GM21360 (cell line): ENCODE data around the gene HTR4.

Experiments
- ATAC-seq: cut with Tn5 transposase; IDR thresholded peaks from one replicate; pipeline ENCODE4 v1.9.1; 2021; ENCODE audit warnings: mild to moderate bottlenecking, moderate library complexity; ENCODE audit not compliant: unreplicated experiment

The HTR4 gene

DNA sequence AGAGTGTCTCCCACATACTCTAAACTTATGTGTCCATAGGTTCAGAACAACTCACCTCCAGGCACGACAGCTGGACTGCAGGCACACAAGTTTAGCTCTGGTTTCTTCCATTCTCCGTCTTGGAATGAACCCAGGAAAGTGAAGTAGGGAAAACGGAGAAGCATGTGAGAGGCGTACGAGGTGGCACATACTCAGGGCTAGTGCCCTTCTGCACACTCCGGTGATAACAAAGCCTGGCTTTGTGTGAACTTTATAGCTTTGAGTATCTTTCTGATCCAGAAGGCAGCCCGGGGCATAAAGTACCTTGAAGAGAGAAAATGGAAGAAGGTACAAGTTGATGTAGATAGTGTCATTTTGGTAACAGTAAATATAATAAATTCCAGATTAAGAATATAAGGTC lies 11.1 kb upstream of the HTR4 start:
- ATAC-seq, result no peak

DNA sequence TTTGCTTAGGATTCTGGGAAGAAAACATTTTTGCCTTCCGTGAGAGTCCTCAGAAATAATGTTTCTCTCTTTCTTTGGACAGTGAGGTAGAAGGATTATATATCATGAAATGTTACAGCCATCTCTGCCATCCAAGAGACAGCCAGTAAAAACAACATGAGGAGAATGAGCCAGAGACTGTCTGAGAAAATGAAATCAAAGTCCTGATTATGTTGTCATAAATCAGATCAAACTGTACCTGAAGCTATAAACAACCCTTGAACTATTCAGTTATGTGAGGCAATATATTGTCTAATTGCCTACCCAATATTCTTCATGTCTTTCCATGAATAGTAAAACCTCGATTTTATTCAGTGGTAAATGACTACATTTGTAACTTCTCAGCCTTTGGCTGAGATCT lies 9.2 kb upstream of the HTR4 start:
- no peak for ATAC-seq

DNA sequence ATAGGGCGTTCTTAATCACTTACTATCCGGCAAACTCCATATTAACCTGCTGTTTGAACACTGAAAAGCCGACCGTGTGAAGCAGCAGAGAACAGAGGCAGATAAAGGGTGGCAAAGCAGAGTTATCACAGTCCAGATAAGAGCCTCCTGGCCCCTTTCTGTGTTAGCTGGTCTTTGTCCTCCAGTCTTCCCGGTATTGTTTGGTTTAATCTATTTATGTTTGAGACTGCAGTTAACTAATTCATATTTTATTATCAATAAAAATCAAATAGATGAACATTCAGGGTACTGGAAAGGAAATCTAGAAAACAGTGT lies 6.0 kb upstream of the HTR4 start:
- no peak for ATAC-seq

DNA sequence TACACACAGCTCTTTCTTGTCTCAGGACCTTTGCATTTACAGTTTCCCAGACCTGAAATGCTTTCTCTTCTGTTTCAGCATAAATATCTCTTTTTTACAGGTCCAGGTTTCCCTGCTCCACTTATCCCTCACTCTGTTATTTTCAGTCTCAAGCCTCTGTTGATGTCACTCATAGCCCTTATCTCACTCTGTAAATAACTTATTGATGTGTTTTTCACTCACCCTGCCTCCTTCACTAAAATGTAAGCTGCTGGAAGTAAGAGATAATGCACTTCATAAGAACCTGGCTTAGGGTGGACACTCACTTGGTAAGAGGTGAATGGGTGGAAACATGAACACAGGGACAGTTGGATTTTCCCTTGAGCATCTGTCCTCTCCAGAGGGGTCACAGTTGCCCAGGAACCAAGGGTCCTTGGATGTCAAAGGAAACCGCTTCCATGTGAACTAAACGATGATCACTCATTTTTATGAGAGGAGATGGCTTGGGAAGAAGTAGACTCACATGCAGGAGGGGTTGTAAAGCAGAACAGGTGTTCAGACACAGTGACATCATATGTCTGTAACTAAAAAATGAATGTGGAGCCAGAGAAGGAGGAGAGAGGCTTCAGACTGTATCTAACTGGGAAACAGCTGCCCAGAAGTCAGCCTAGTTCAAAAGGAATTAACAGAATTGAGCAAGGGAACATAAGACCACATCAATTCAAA lies 5.5 kb upstream of the HTR4 start:
- ATAC-seq, result no peak

DNA sequence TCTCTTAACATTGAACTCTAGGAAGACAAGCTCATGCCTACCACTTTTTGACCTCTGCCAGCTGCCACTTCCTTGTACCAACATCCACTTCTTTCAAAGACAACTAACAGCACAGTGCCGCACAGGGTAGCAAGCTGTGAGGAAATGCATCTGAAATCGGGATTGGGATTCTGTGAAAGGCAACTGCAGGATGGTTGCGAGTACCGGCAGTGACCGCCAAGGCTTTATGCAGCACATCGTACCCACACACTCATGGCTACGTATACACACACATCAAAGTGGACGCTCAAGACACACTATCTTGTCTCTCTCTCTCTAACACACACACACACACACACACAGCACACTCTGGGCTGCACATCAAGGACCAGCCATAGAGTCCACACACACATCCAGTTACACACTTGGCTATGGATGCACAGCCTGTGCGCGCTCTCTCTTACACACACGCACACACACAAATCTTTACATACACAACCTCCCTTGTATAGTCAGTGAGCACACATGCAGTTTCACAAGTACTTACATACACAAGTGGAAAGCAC lies 964 bp downstream of the HTR4 start:
- no peak for ATAC-seq

DNA sequence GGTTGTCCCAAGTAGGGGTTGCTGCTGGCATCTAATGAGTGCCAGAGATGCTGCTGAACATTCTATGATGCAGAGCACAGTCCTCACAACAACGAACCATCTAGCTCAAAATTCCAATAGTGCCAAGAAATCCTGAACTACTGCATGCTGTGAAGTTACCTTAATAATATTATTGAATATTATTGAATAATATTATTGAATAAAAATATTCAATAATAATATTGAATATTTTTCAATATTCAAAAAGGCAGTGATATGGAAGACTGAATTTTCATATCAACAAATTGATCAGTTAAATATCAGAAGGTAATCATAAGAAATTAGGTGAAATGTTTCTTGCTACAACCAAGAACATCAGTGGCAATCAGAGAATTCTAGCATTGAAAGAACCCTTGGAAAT lies 2.8 kb downstream of the HTR4 start:
- no peak for ATAC-seq

DNA sequence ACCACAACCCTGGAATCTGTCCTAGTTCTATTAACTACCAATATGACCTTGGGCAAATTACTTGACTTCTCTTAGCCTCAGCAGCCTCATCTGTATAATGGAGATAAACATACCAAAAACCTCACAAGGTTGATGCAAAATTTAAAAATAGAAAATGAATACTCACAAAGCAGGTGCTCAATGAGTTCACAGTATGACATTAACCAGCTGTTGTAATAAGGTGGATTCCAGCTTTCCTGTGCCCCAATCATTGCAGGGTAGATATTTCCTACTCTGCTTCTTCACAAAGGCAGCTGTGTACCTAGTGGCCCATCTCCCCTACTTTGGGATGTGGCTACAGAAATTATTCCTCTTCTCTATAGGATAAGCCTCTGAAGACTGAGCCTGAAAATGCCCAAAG lies 8.8 kb downstream of the HTR4 start:
- no peak for ATAC-seq

DNA sequence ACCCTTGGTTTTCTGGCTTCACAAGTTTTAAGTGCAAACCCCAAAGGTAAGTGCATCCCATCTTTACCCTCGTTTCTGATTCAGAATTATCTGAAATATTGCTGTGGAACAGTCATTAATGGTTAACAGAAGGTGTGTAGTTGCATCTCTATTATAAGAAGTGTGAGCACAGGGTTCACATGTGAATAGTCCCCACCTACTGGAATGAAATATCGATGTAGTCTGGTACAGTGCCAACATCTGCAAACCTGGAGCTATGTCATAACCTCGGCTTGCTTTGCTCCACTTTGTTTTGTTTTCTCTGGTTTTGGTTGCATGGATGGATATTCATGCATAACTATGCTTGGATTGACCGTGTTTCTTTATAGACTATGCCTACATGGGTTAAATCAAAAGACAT lies 12.6 kb downstream of the HTR4 start:
- no peak for ATAC-seq

DNA sequence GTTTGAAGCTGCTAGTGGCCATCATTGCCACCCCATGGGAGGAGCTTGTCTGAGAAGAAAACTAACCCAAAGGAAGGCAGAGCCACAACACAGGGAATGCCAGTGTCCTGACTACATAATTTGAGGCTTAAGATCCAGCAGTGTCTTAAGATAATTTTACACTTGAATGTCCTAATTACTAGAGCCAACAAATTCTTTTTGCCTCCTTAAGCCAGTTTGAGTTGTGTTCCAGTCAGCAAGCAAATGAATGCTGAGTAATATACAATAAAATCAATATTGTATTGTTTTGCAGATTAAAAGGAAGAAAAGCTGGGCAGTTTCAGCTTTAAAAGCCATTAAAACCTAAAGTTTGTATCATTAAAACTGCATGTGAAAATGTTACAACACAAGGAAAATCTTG lies 13.9 kb downstream of the HTR4 start:
- no peak for ATAC-seq

DNA sequence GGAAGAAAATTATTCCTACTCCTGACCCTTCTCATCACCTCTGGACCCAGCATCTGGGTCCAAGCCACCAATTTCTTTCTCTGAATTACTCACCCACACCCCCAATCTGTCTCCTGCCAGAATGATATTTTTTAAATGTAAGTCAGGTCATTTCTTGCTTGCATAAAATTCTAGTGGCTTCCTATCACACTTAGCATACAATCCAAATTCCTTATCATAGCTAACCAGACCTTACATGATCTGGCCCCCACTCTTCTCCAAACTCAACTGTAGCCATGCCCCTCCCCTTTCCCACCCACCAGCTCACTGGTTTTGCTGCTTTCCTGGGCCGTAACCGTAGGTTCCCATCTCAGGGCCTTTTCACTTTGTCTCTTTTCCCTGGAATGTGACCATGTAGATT lies 15.2 kb downstream of the HTR4 start:
- ATAC-seq, result no peak

DNA sequence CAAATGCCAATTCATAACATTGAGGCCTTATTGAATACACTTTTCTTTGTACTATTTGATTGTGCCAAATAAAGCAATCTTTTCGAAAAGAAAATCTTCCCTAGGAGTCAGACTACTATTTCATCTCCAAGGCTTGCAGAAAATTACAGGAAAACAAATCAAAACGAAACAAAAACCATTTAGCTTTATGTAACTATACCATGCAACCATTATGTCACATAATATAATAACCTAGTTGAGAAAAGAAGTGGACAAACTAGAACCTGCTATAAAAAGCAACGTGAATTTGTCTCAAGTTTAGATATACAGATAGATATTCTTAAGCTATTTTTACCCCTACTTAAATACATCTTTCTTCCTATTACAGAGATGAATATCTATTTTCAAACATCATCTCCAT lies 18.0 kb downstream of the HTR4 start:
- no peak for ATAC-seq

DNA sequence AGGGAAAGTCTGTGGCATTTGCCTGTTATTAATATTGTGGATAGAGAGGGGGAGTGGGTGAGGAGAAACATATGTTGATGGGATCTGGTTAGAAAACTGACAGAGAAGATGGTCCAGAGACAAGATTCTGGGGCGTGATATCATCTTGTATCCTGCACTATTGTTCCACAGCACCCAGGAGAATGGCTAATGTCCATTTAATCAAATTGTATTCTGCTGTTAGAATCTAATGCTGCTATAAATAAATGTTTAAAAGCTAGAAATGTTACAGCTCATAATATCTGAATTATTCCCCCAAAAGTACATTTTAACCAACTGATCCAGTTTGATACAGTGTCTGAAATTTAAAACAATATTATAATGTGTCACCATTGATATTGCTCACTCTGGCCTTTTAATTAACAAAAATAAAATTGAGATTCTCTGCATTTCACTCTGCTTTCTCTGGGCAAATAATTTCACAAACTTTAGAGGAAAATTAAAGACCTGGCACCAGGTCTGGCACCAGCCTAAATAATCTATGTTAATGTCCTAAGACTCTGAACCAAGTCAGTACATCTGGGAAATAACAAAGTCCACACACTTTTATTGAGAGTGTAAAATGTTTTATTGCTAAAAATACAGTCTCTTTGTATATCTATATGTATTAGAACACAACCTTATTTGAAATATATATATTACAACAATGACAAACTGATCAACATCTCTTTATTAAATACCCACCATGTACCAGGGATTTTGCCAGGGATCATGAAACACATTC lies 18.8 kb downstream of the HTR4 start:
- ATAC-seq, result no peak

DNA sequence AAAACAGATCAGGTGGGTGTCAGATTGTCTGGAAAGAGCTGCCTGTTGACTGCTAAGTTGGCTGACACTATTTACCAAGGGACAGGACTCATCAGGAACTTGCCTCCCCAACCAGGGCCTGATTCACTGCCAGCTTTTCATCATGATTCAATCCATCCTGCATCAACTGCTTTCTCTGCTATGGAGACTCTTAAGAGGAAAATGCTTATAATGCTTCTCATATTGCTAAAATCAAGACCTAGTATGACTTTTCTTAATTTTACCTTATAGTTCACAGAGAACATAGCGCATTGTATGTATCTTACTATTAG lies 21.3 kb downstream of the HTR4 start:
- no peak for ATAC-seq

DNA sequence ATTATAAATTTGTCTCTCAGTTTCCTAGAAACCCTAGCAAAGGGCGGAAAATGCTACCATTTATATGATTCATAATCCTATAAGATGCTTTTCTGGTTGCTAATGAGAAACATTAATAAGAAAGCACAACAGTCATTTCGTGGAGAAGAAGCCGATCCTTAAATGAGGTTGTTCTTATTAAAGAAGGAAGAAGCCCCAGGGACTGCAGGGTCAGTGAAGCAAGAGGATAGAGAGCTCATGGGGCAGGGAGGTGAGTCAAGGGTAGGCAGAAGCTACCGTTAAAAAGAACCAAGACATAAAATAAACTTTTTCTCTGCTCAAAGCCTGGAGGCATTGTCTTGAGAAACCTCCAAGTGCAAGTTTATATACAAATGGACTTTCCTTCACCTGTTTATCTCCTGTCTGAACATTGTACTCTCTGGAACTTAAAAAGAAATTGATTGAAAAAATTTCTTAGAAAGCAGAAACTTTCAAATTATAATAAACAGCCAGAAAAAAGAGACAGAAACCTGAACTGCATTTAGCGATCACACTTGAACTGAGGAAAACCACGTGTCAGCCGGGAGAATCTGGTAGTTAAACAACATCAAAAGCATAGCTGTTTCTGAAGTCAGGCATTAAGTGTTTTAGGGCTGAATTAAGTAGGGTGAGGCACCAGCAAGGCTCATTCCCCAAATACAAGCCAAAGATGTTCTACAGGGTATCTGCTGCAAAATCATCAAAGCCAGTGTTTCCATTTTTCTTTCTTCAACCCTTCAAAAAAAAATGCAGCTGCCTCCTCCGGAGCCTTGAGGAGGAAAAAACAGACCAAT lies 21.9 kb downstream of the HTR4 start:
- no peak for ATAC-seq

DNA sequence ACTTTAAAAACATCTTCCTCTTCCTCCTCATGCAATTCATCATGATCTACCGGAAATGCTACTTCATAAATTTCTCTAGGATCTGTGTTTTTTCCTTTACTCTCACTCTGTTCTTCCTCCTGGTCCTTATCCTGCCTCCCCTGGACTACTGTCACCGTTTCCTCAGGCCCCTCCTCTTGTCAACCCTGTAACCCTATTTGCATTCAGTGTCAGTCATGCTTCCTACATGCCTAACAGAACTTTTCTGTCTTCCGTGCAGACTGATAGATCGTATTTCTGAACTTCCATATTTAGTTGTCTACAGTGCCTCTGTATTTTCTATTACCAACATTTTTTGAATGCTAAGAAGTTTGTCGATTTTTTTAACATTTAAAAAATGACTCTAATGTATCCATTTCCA lies 27.3 kb downstream of the HTR4 start:
- ATAC-seq, result no peak

DNA sequence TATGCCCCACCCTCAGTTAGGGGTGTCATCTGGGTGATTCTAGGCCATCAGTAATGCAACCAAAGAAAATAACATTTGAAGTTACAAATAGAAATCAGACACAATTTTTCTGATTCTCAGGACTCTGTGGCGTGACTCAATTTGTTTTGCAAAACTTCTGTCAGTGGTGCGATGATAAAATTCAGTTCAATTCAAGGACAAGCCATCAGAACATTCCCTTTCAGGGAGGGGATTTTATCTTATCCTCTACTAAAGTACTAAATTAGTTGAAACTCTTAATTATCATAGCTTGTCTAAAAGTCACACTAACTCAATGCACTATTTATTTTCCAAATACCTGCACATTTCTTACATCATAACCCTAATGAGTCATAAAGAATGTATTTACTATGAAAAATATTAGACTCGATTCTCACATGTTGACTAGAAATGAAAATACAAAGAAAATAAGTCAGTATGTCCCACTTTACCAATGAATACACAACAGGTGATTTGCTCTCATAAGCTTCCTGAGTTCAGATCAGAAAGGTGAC lies 28.2 kb downstream of the HTR4 start:
- no peak for ATAC-seq

DNA sequence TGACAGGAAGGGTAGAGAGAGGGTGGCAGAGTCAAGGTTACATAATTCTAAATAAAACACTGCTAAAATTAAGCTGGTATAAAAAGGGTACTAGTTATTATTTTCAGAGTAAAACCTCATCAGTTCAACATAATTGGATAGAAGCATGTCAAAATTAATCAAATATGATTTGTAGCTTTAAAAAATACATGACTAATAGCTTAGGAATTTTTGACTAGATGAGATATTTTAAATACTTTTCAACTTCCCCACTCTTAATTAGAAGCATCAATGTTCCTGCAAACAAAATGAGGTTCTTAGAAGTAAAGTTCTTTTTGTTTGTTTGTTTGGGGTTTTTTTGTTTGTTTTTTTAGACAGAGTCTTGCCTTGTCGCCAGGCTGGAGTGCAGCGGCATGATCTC lies 29.1 kb downstream of the HTR4 start:
- ATAC-seq, result no peak

DNA sequence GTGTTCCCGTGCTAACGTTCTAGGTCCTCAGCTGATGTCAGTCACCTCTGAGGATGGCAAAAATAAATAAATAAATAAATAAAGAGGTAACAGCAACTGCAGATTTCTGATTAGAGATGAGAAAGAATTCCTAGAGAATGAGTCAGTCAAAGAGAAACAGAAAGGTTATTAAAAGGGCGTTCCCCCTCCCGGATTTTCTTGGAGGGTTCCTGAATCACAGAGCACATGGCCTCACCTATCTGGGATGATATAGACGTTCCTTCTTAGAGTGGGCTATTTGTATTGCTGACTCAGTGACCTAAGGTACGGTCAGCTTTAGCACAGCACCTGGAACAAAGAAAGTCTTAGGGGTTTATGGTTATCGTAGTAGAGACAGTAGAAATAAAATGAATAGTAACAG lies 30.6 kb downstream of the HTR4 start:
- no peak for ATAC-seq

DNA sequence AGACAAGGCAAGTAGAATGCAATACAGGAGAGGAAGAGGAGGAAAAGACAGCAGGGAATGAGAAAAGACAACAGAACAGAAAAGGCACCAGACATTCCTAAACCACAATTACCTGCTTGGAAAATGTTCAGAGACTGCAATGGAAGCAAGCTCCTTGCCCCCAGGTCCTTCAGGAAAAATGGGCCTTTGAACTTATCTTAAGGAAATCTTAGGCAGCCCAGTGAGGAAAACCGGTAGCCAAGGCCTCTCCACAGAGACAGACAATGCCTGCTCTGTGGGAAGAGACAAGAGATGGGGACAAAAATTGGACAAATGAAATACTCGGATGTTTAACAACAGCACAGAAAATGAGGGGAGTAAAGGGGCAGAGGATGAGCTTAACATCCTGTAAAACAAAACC lies 31.2 kb downstream of the HTR4 start:
- no peak for ATAC-seq

DNA sequence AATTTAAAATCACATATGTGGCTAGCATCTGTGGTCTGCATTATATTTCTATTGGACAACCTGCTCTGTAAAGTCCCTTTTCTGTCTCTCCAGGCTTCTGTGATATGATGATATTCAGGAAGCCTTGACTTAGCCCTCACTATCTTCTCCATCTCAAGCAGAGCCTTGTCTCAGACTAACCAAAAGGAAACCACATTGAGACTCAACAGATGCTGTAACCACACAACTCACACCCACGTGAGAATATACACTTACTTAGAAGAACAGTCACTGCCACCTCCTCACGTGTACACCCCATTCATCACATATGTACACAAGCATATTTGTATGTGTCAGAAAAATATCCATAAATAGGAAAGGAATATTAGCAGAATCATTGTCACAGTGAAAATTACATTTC lies 33.6 kb downstream of the HTR4 start:
- no peak for ATAC-seq

DNA sequence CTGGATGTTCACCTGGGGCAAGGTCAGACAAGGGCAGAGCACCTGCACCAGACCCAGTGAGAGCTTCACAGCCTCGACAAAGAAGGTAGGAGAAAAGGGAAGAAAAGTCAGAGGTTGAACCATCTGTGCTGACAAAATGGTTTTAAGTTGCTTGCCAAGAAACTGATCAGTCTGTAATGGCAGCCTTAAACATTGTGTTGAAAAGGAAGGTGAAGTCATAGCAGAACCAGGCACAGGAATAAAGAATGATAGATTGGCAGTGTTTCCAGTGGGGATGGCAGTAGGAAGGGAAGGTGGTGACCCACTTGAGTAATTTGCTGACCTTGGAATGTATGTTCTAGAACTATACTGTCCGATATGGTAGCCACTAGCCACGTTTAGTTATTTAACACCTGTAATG lies 34.2 kb downstream of the HTR4 start:
- ATAC-seq, result no peak

DNA sequence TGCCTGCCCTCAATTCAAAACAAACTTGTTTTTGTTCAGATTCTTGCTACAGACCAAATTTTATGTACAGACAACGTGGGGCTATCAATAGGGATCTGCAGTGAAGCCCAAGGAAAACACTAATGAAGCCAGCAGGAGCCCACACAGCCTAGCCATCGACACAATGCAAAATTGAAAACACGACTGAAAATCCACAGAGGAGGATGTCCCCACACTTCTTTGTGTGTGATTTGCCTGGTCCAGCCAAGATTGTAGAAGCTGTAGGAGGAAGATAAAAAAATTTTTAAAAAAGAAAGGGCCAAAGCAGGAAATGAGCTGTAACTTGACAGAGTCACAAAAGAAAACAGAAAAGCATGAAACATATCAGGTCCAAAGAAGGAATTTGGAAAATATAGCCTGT lies 34.8 kb downstream of the HTR4 start:
- ATAC-seq, result no peak
